H9 (cell line): ENCODE measurements around the gene KIAA1958. TPM values are rescaled to one million over a fixed set of nuclear protein-coding genes. Genes with fewer than 3 reads are reported as not detected.

ENCODE experiments used
- DNase-seq: peaks from one replicate; pipeline ENCODE4 v3.0.0-alpha.2; 2017
- H2AFZ ChIP-seq: one replicate; pipeline ENCODE4 v1.6.1; 2013; ENCODE audit warnings: mild to moderate bottlenecking, low read length, control low read depth, moderate library complexity
- H2AK5ac ChIP-seq: 2 replicates; pipeline ENCODE4 v1.6.1; 2013; ENCODE audit warnings: low read length, control low read depth, mixed read lengths; ENCODE audit not compliant: insufficient read length
- H2BK120ac ChIP-seq: one replicate; pipeline ENCODE4 v1.6.1; 2013; ENCODE audit warnings: low read depth, mild to moderate bottlenecking, low read length, control low read depth, inconsistent platforms; ENCODE audit not compliant: poor library complexity, severe bottlenecking
- H2BK12ac ChIP-seq: 2 replicates; pipeline ENCODE4 v1.6.1; 2013; ENCODE audit warnings: low read length, control low read depth, mixed read lengths, low read depth; ENCODE audit not compliant: insufficient read length
- H2BK15ac ChIP-seq: 2 replicates; pipeline ENCODE4 v1.6.1; 2013; ENCODE audit warnings: low read depth, low read length, control low read depth
- H2BK20ac ChIP-seq: one replicate; pipeline ENCODE4 v1.6.1; 2013; ENCODE audit warnings: low read depth, mild to moderate bottlenecking, low read length, control low read depth, inconsistent platforms; ENCODE audit not compliant: poor library complexity, severe bottlenecking
- H2BK5ac ChIP-seq: 2 replicates; pipeline ENCODE4 v1.6.1; 2013; ENCODE audit warnings: low read length, control low read depth, mixed read lengths; ENCODE audit not compliant: insufficient read length
- H3K14ac ChIP-seq: 2 replicates; pipeline ENCODE4 v1.6.1; 2013; ENCODE audit warnings: low read length, control low read depth; ENCODE audit not compliant: insufficient read depth
- H3K18ac ChIP-seq: 2 replicates; pipeline ENCODE4 v1.6.1; 2013; ENCODE audit warnings: low read depth, mild to moderate bottlenecking, mixed read lengths, low read length, control low read depth; ENCODE audit not compliant: insufficient read length
- H3K23ac ChIP-seq: 2 replicates; pipeline ENCODE4 v1.6.1; 2013; ENCODE audit warnings: low read length, control low read depth, mixed read lengths, low read depth; ENCODE audit not compliant: insufficient read length
- H3K23me2 ChIP-seq: 2 replicates; pipeline ENCODE4 v1.6.1; 2013; ENCODE audit warnings: low read depth, mild to moderate bottlenecking, mixed read lengths, low read length, control low read depth; ENCODE audit not compliant: insufficient read length, poor library complexity, severe bottlenecking
- H3K27ac ChIP-seq: 2 replicates; pipeline ENCODE4 v1.5.1; 2013; ENCODE audit warnings: low read length, control low read depth, mixed read lengths, low read depth; ENCODE audit not compliant: insufficient read length
- H3K27me3 ChIP-seq: 2 replicates; pipeline ENCODE4 v1.6.1; 2013; ENCODE audit warnings: low read length, control low read depth, inconsistent platforms; ENCODE audit not compliant: insufficient read depth
- H3K4ac ChIP-seq: 2 replicates; pipeline ENCODE4 v1.6.1; 2013; ENCODE audit warnings: low read depth, mild to moderate bottlenecking, control low read depth, inconsistent platforms, low read length, moderate library complexity
- H3K4me1 ChIP-seq: 2 replicates; pipeline ENCODE4 v1.6.1; 2013; ENCODE audit warnings: low read length, control low read depth, inconsistent platforms; ENCODE audit not compliant: insufficient read depth
- H3K4me2 ChIP-seq: 2 replicates; pipeline ENCODE4 v1.6.1; 2013; ENCODE audit warnings: low read length, control low read depth, mixed read lengths; ENCODE audit not compliant: insufficient read length, insufficient read depth
- H3K56ac ChIP-seq: 2 replicates; pipeline ENCODE4 v1.6.1; 2013; ENCODE audit warnings: low read depth, mild to moderate bottlenecking, mixed read lengths, low read length, control low read depth; ENCODE audit not compliant: insufficient read length
- H3K79me1 ChIP-seq: 2 replicates; pipeline ENCODE4 v1.6.1; 2013; ENCODE audit warnings: low read depth, mild to moderate bottlenecking, moderate library complexity, low read length, control low read depth, inconsistent platforms; ENCODE audit not compliant: insufficient read depth, poor library complexity, severe bottlenecking
- H3K79me2 ChIP-seq: 2 replicates; pipeline ENCODE4 v1.6.1; 2013; ENCODE audit warnings: low read length, control low read depth, inconsistent platforms; ENCODE audit not compliant: insufficient read depth
- H3K9ac ChIP-seq: 2 replicates; pipeline ENCODE4 v1.6.1; 2013; ENCODE audit warnings: low read length, control low read depth, mixed read lengths; ENCODE audit not compliant: insufficient read length; ENCODE audit errors: extremely low read depth
- H3K9me3 ChIP-seq: one replicate; pipeline ENCODE4 v1.6.1; 2013; ENCODE audit warnings: low read depth, low read length, inconsistent platforms; ENCODE audit not compliant: control insufficient read depth
- H3T11ph ChIP-seq: one replicate; pipeline ENCODE4 v1.6.1; 2013; ENCODE audit warnings: mild to moderate bottlenecking, low read length, control low read depth, inconsistent platforms
- H4K20me1 ChIP-seq: one replicate; pipeline ENCODE4 v1.6.1; 2013; ENCODE audit not compliant: control insufficient read depth, insufficient read length, insufficient read depth
- H4K5ac ChIP-seq: 2 replicates; pipeline ENCODE4 v1.6.1; 2013; ENCODE audit warnings: low read depth, mild to moderate bottlenecking, mixed read lengths, low read length, control low read depth; ENCODE audit not compliant: insufficient read length
- H4K8ac ChIP-seq: replicated peaks from 2 replicates; pipeline ENCODE4 v1.6.1; 2013; ENCODE audit warnings: low read length, control low read depth, mixed read lengths, low read depth; ENCODE audit not compliant: insufficient read length
- H4K91ac ChIP-seq: 2 replicates; pipeline ENCODE4 v1.6.1; 2013; ENCODE audit warnings: low read depth, mild to moderate bottlenecking, moderate library complexity, mixed read lengths, low read length, control low read depth; ENCODE audit not compliant: insufficient read length
- H3K27ac Mint-ChIP-seq, 3 experiments: 2 replicates in 2 of 3; 3 replicates in 1 of 3; pipeline ENCODE4 v1.8.0; 2020 to 2021; ENCODE audit warnings: mixed read lengths in 3 of 3, mild to moderate bottlenecking in 1 of 3, moderate library complexity in 1 of 3
- H3K27me3 Mint-ChIP-seq: 2 replicates; pipeline ENCODE4 v1.8.0; 2021; ENCODE audit warnings: low read depth, mild to moderate bottlenecking, moderate library complexity, mixed read lengths
- H3K36me3 Mint-ChIP-seq, 3 experiments: 2 replicates in 2 of 3; 3 replicates in 1 of 3; pipeline ENCODE4 v1.8.0; 2020 to 2021; ENCODE audit warnings: low read depth in 3 of 3, mixed read lengths in 3 of 3; ENCODE audit not compliant: insufficient read depth in 1 of 3
- H3K4me1 Mint-ChIP-seq, 2 experiments: 2 replicates each; pipeline ENCODE4 v1.8.0; 2020; ENCODE audit warnings: mixed read lengths in 2 of 2
- H3K4me3 Mint-ChIP-seq, 2 experiments: 2 replicates in 1 of 2; 3 replicates in 1 of 2; pipeline ENCODE4 v1.8.0; 2020 to 2021; ENCODE audit warnings: mild to moderate bottlenecking in 2 of 2, mixed read lengths in 2 of 2, moderate library complexity in 1 of 2
- H3K9me3 Mint-ChIP-seq, 2 experiments: 2 replicates in 1 of 2; 3 replicates in 1 of 2; pipeline ENCODE4 v1.8.0; 2020; ENCODE audit warnings: mild to moderate bottlenecking in 2 of 2, mixed read lengths in 2 of 2, moderate library complexity in 1 of 2
- CTCF ChIP-seq: fragments of 200-600 bp; sonication (generic); conservative IDR thresholded peaks from 3 replicates; pipeline ENCODE4 v1.8.0; 2021; ENCODE audit warnings: antibody characterized with exemption, mild to moderate bottlenecking
- WGBS: extraction: QIAGEN DNeasy Blood & Tissue Kit; methylation state at CpG from one replicate; pipeline ENCODE4 v1.1.7; 2013; ENCODE audit warnings: missing lambda C conversion rate, low lambda C conversion rate, mixed read lengths; ENCODE audit not compliant: insufficient read length; ENCODE audit errors: extremely low coverage; 5-methylcytosine and 5-hydroxymethylcytosine counted together
- total RNA-seq: library from RNA; stranded (reverse); gene quantifications from 2 replicates; pipeline ENCODE4 v1.2.1, GENCODE V29; 2021

KIAA1958 gene
- total RNA-seq, 1 experiment from 2014 or later = 34.0 TPM

- H3K27ac Mint-ChIP-seq = no peak overlapping the region
- H3K4me1 ChIP-seq = peaks cover 2% of the 10 kb centered on the region; the same call in 1 of the 2 replicates
These were observed 1.1 kb upstream of the KIAA1958 start for GRCh38 chr9:112485574-112485973.

More at GRCh38 chr9:112485574-112485973, 1.1 kb upstream of the KIAA1958 start:
- Histone ChIP-seq H2BK12ac (no peak overlapping the region), H2BK20ac (no peak overlapping the region), H3K18ac (no peak overlapping the region), H4K20me1 (no peaks in the 10 kb centered on the region), H4K8ac (no peak overlapping the region), H3T11ph (no peak overlapping the region), H3K23ac (no peak overlapping the region), H3K4me2 (peak overlapping the region; percentile 89), H4K91ac (no peak overlapping the region), H3K27ac (no peak overlapping the region), H3K79me2 (peaks cover 14% of the 10 kb centered on the region; the same call in 1 of the 2 replicates), H3K9me3 (no peaks in the 10 kb centered on the region), H2AFZ (no peak overlapping the region), H3K14ac (no peak overlapping the region), H3K9ac (no peak overlapping the region), H3K27me3 (no peaks in the 10 kb centered on the region), H3K79me1 (no peaks in the 10 kb centered on the region), H3K23me2 (peaks cover 3% of the 10 kb centered on the region), H2AK5ac (no peak overlapping the region), H3K56ac (no peak overlapping the region), H2BK15ac (no peak overlapping the region), H2BK5ac (no peak overlapping the region), H4K5ac (no peak overlapping the region), H3K4ac (no peak overlapping the region), H2BK120ac (no peak overlapping the region)
- DNase-seq = no peak
- peak overlapping the region; percentile 95 to 96 for H3K4me3 Mint-ChIP-seq
- TF ChIP-seq CTCF = no peak
- peaks cover 0 to 7% (median 0%) of the 10 kb centered on the region in 3 experiments; a peak in 3 of 7 replicates for H3K36me3 Mint-ChIP-seq
- peaks cover 33 to 37% of the 10 kb centered on the region in 2 experiments for H3K4me1 Mint-ChIP-seq
- H3K27me3 Mint-ChIP-seq = no peaks in the 10 kb centered on the region
- WGBS = no CpG with 5 or more reads among the region's 3 CpGs
- H3K9me3 Mint-ChIP-seq = no peaks in the 10 kb centered on the region; a peak in 1 of 5 replicates
